ENCODE data around the gene SLC7A11. TPM values are rescaled to one million over a fixed set of nuclear protein-coding genes. Genes with fewer than 3 reads are reported as not detected.
A peak's percentile ranks its signal among the peaks of the same experiment; 100 is the strongest.

SLC7A11 gene
- total RNA-seq, 1 donor from 2014 or later, result 33.8 TPM

GRCh38 chr4:138190452-138190858 lies 51.7 kb downstream of the SLC7A11 start:
- no peak overlapping the region for H3K27ac Mint-ChIP-seq (ENCODE audit: unreplicated experiment)
- DNase-seq (ENCODE audit: low read depth), result no peak
- no peak for FAIRE-seq
- TF ChIP-seq EZH2 (IDR thresholded peaks at IDR 0.05; ENCODE audit: insufficient read depth, low read length) (no peak), CTCF (IDR thresholded peaks at IDR 0.05; ENCODE audit: insufficient read depth, low read depth, low read length) (no peak)
- Histone ChIP-seq H3K36me3 (ENCODE audit: insufficient read depth, low read length) (no peaks in the 10 kb centered on the region), H4K20me1 (ENCODE audit: insufficient read depth, low read length) (no peaks in the 10 kb centered on the region), H2AFZ (ENCODE audit: low read depth, low read length) (no peak overlapping the region), H3K9me3 (ENCODE audit: insufficient read depth, low read depth, low read length) (no peaks in the 10 kb centered on the region), H3K27ac (ENCODE audit: low read depth, low read length) (no peak overlapping the region), H3K4me1 (ENCODE audit: insufficient read depth, low read length) (no peaks in the 10 kb centered on the region), H3K79me2 (ENCODE audit: insufficient read depth, low read length) (no peaks in the 10 kb centered on the region), H3K4me2 (ENCODE audit: low read length) (no peak overlapping the region), H3K4me3 (ENCODE audit: insufficient read depth, low read depth, low read length) (no peak overlapping the region), H3K27me3 (ENCODE audit: insufficient read depth, low read length) (no peaks in the 10 kb centered on the region), H3K9ac (ENCODE audit: low read length) (no peak overlapping the region)
- no peaks in the 10 kb centered on the region for H3K9me3 Mint-ChIP-seq (ENCODE audit: unreplicated experiment)
- no peaks in the 10 kb centered on the region for H3K27me3 Mint-ChIP-seq (ENCODE audit: low read depth, unreplicated experiment)
- H3K4me1 Mint-ChIP-seq (ENCODE audit: low read depth, unreplicated experiment), result no peaks in the 10 kb centered on the region
- no peaks in the 10 kb centered on the region for H3K36me3 Mint-ChIP-seq (ENCODE audit: low read depth, unreplicated experiment)
- H3K4me3 Mint-ChIP-seq (ENCODE audit: unreplicated experiment), result no peak overlapping the region

- FAIRE-seq (no peak), DNase-seq (ENCODE audit: low read depth) (no peak)
- Histone ChIP-seq H3K79me2 (ENCODE audit: insufficient read depth, low read length) (no peaks in the 10 kb centered on the region), H3K9me3 (ENCODE audit: insufficient read depth, low read depth, low read length) (no peaks in the 10 kb centered on the region), H3K4me2 (ENCODE audit: low read length) (no peak overlapping the region), H3K36me3 (ENCODE audit: insufficient read depth, low read length) (no peaks in the 10 kb centered on the region), H3K9ac (ENCODE audit: low read length) (no peak overlapping the region), H3K4me1 (ENCODE audit: insufficient read depth, low read length) (no peaks in the 10 kb centered on the region), H2AFZ (ENCODE audit: low read depth, low read length) (no peak overlapping the region), H3K27ac (ENCODE audit: low read depth, low read length) (no peak overlapping the region), H3K4me3 (ENCODE audit: insufficient read depth, low read depth, low read length) (no peak overlapping the region), H3K27me3 (ENCODE audit: insufficient read depth, low read length) (no peaks in the 10 kb centered on the region), H4K20me1 (ENCODE audit: insufficient read depth, low read length) (no peaks in the 10 kb centered on the region)
- no peak overlapping the region for H3K27ac Mint-ChIP-seq (ENCODE audit: unreplicated experiment)
- no peaks in the 10 kb centered on the region for H3K27me3 Mint-ChIP-seq (ENCODE audit: low read depth, unreplicated experiment)
- H3K4me1 Mint-ChIP-seq (ENCODE audit: low read depth, unreplicated experiment), result no peaks in the 10 kb centered on the region
- no peaks in the 10 kb centered on the region for H3K9me3 Mint-ChIP-seq (ENCODE audit: unreplicated experiment)
- no peak overlapping the region for H3K4me3 Mint-ChIP-seq (ENCODE audit: unreplicated experiment)
- no peaks in the 10 kb centered on the region for H3K36me3 Mint-ChIP-seq (ENCODE audit: low read depth, unreplicated experiment)
- TF ChIP-seq EZH2 (IDR thresholded peaks at IDR 0.05; ENCODE audit: insufficient read depth, low read length) (no peak), CTCF (IDR thresholded peaks at IDR 0.05; ENCODE audit: insufficient read depth, low read depth, low read length) (no peak)
Observed at GRCh38 chr4:138189206-138189605, 52.9 kb downstream of the SLC7A11 start.

- Mint-ChIP-seq H3K36me3 (ENCODE audit: low read depth, unreplicated experiment) (no peaks in the 10 kb centered on the region), H3K4me1 (ENCODE audit: low read depth, unreplicated experiment) (no peaks in the 10 kb centered on the region), H3K9me3 (ENCODE audit: unreplicated experiment) (no peaks in the 10 kb centered on the region), H3K27ac (ENCODE audit: unreplicated experiment) (no peak overlapping the region), H3K27me3 (ENCODE audit: low read depth, unreplicated experiment) (no peaks in the 10 kb centered on the region), H3K4me3 (ENCODE audit: unreplicated experiment) (no peak overlapping the region)
- no peaks in the 10 kb centered on the region for H3K9me3 ChIP-seq (ENCODE audit: insufficient read depth, low read depth, low read length)
- no peak overlapping the region for H3K4me3 ChIP-seq (ENCODE audit: insufficient read depth, low read depth, low read length)
- no peaks in the 10 kb centered on the region for H3K36me3 ChIP-seq (ENCODE audit: insufficient read depth, low read length)
- FAIRE-seq, result peak; percentile 26
- H4K20me1 ChIP-seq (ENCODE audit: insufficient read depth, low read length), result no peaks in the 10 kb centered on the region
- peak; percentile 18 for DNase-seq (ENCODE audit: low read depth)
- H3K9ac ChIP-seq (ENCODE audit: low read length), result no peak overlapping the region
- H3K79me2 ChIP-seq (ENCODE audit: insufficient read depth, low read length), result no peaks in the 10 kb centered on the region
- TF ChIP-seq EZH2 (IDR thresholded peaks at IDR 0.05; ENCODE audit: insufficient read depth, low read length) (no peak), CTCF (IDR thresholded peaks at IDR 0.05; ENCODE audit: insufficient read depth, low read depth, low read length) (no peak)
- H3K27ac ChIP-seq (ENCODE audit: low read depth, low read length), result no peak overlapping the region
- H3K4me1 ChIP-seq (ENCODE audit: insufficient read depth, low read length), result no peaks in the 10 kb centered on the region
- H3K27me3 ChIP-seq (ENCODE audit: insufficient read depth, low read length), result no peaks in the 10 kb centered on the region
- no peak overlapping the region for H3K4me2 ChIP-seq (ENCODE audit: low read length)
- no peak overlapping the region for H2AFZ ChIP-seq (ENCODE audit: low read depth, low read length)
Observed at GRCh38 chr4:138188406-138189084, 53.6 kb downstream of the SLC7A11 start.

All from astrocyte (in vitro differentiated cells and primary cell).